Fibroblast of skin of left quadriceps (primary cell): ENCODE measurements around the gene NKX1-1.

Experiments used
- DNase-seq, 2 experiments: peaks; one replicate each; pipeline ENCODE4 v3.0.0-alpha.2; 2013; ENCODE audit warnings: low read depth in 2 of 2

NKX1-1 gene

GRCh38 chr4:1385373-1386340, 20.6 kb downstream of the NKX1-1 start:
- no peak for DNase-seq

GRCh38 chr4:1384675-1385372, 21.4 kb downstream of the NKX1-1 start:
- DNase-seq: no peak

- no peak for DNase-seq
These were observed 22.3 kb downstream of the NKX1-1 start for GRCh38 chr4:1383728-1384591.

GRCh38 chr4:1382776-1383727, 23.2 kb downstream of the NKX1-1 start:
- DNase-seq: no peak

- no peak for DNase-seq
These were observed 24.2 kb downstream of the NKX1-1 start for GRCh38 chr4:1381944-1382541.

- no peak for DNase-seq
These were observed 25.0 kb downstream of the NKX1-1 start for GRCh38 chr4:1381181-1381621.

GRCh38 chr4:1380368-1381151, 25.7 kb downstream of the NKX1-1 start:
- DNase-seq: no peak

GRCh38 chr4:1379801-1380331, 26.4 kb downstream of the NKX1-1 start:
- DNase-seq: no peak

GRCh38 chr4:1379351-1379781, 26.9 kb downstream of the NKX1-1 start:
- DNase-seq: no peak

- no peak for DNase-seq
These were observed 27.5 kb downstream of the NKX1-1 start for GRCh38 chr4:1378559-1379231.

GRCh38 chr4:1377606-1378261, 28.5 kb downstream of the NKX1-1 start:
- DNase-seq: no peak

GRCh38 chr4:1376841-1377605, 29.2 kb downstream of the NKX1-1 start:
- no peak for DNase-seq

- no peak for DNase-seq
These were observed 29.8 kb downstream of the NKX1-1 start for GRCh38 chr4:1376391-1376840.

GRCh38 chr4:1375761-1376322, 30.4 kb downstream of the NKX1-1 start:
- DNase-seq: no peak

- DNase-seq: no peak
These were observed 31.1 kb downstream of the NKX1-1 start for GRCh38 chr4:1375051-1375721.

GRCh38 chr4:1374706-1375045, 31.6 kb downstream of the NKX1-1 start:
- no peak for DNase-seq
